Ishikawa (cell line): ENCODE measurements around the gene POC1B.

Experiments used
- CREB1 ChIP-seq: IDR thresholded peaks from 2 replicates; pipeline ENCODE4 v1.6.1; 2012; ENCODE audit warnings: low read depth
- FOXM1 ChIP-seq: IDR thresholded peaks from 2 replicates; pipeline ENCODE4 v1.6.1; 2012; ENCODE audit warnings: low read depth, borderline replicate concordance
- MAX ChIP-seq: IDR thresholded peaks from 2 replicates; pipeline ENCODE4 v1.6.1; 2012
- REST ChIP-seq: IDR thresholded peaks from 2 replicates; pipeline ENCODE4 v1.6.1; 2012; ENCODE audit warnings: low read depth, mild to moderate bottlenecking
- TEAD4 ChIP-seq: IDR thresholded peaks from 2 replicates; pipeline ENCODE4 v1.6.1; 2012
- USF1 ChIP-seq: IDR thresholded peaks from 2 replicates; pipeline ENCODE4 v1.6.1; 2012
- ZBTB7A ChIP-seq: IDR thresholded peaks from 2 replicates; pipeline ENCODE4 v1.6.1; 2012; ENCODE audit warnings: low read depth

GRCh38 chr12:89523843-89524540, 1.9 kb downstream of the POC1B start:
- TF ChIP-seq REST (no peak), USF1 (no peak), CREB1 (no peak), MAX (no peak), FOXM1 (no peak), ZBTB7A (no peak), TEAD4 (no peak)
